Kidney epithelial cell (primary cell): Measurements from ENCODE around the gene SEC14L1. TPM values are rescaled to one million over a fixed set of nuclear protein-coding genes. Genes with fewer than 3 reads are reported as not detected.

Experiments
- DNase-seq: peaks from one replicate; pipeline ENCODE4 v3.0.0-alpha.2; 2010; ENCODE audit warnings: low read depth
- H3K27me3 ChIP-seq: 2 replicates; pipeline ENCODE4 v1.6.0; 2011; ENCODE audit warnings: low read length; ENCODE audit not compliant: control insufficient read depth, insufficient read depth
- H3K36me3 ChIP-seq: 2 replicates; pipeline ENCODE4 v1.5.1; 2011; ENCODE audit warnings: low read length; ENCODE audit not compliant: control insufficient read depth, insufficient read depth
- H3K4me3 ChIP-seq: 2 replicates; pipeline ENCODE4 v1.5.1; 2011; ENCODE audit warnings: low read depth, mild to moderate bottlenecking, control low read depth, low read length
- CTCF ChIP-seq: IDR thresholded peaks from 2 replicates; pipeline ENCODE4 v1.5.1; 2011; ENCODE audit warnings: mild to moderate bottlenecking, moderate library complexity, low read length, control low read depth, inconsistent platforms; ENCODE audit not compliant: insufficient read depth, poor library complexity, severe bottlenecking
- total RNA-seq: library from RNA; depleted of rRNA; stranded (reverse); fragments of >200 nt; gene quantifications from 2 replicates; pipeline ENCODE4 v1.2.3, GENCODE V29; 2015

The SEC14L1 gene
- total RNA-seq, 1 donor from 2014 or later = 41.6 TPM

GRCh38 chr17:77234695-77235094 is 93.9 kb downstream of the SEC14L1 start:
- Histone ChIP-seq H3K27me3 (no peaks in the 10 kb centered on the region), H3K36me3 (no peaks in the 10 kb centered on the region), H3K4me3 (no peak overlapping the region)
- DNase-seq = no peak
- no peak for TF ChIP-seq CTCF

GRCh38 chr17:77235370-77235941 is 94.7 kb downstream of the SEC14L1 start:
- DNase-seq = peak; percentile 43
- H3K4me3 ChIP-seq = no peak overlapping the region
- H3K27me3 ChIP-seq = no peaks in the 10 kb centered on the region
- no peak for TF ChIP-seq CTCF
- H3K36me3 ChIP-seq = no peaks in the 10 kb centered on the region

- H3K27me3 ChIP-seq = no peaks in the 10 kb centered on the region
- no peaks in the 10 kb centered on the region for H3K36me3 ChIP-seq
- H3K4me3 ChIP-seq = no peak overlapping the region
- DNase-seq = no peak
- no peak for TF ChIP-seq CTCF
Observed at GRCh38 chr17:77237232-77238008, 96.7 kb downstream of the SEC14L1 start.

- Histone ChIP-seq H3K27me3 (no peaks in the 10 kb centered on the region), H3K36me3 (no peaks in the 10 kb centered on the region), H3K4me3 (no peak overlapping the region)
- TF ChIP-seq CTCF = no peak
- no peak for DNase-seq
Observed at GRCh38 chr17:77240976-77241375, 100.2 kb downstream of the SEC14L1 start.

- H3K27me3 ChIP-seq = no peaks in the 10 kb centered on the region
- DNase-seq = no peak
Observed at GRCh38 chr17:77242118-77242851, 101.5 kb downstream of the SEC14L1 start.

More at GRCh38 chr17:77242118-77242851, 101.5 kb downstream of the SEC14L1 start:
- no peak overlapping the region for H3K4me3 ChIP-seq
- no peaks in the 10 kb centered on the region for H3K36me3 ChIP-seq
- no peak for TF ChIP-seq CTCF
